NCI-H82 treated with DMSO at 0.1 percent for 48 hours (cell line): ENCODE results near the gene S100A16.
A peak's percentile ranks its signal among the peaks of the same experiment; 100 is the strongest.

Source experiments
- DNase-seq: peaks from one replicate; lab custom pipeline; 2025; ENCODE audit not compliant: unreplicated experiment; lab: John Stamatoyannopoulos, UW

The S100A16 gene

DNA sequence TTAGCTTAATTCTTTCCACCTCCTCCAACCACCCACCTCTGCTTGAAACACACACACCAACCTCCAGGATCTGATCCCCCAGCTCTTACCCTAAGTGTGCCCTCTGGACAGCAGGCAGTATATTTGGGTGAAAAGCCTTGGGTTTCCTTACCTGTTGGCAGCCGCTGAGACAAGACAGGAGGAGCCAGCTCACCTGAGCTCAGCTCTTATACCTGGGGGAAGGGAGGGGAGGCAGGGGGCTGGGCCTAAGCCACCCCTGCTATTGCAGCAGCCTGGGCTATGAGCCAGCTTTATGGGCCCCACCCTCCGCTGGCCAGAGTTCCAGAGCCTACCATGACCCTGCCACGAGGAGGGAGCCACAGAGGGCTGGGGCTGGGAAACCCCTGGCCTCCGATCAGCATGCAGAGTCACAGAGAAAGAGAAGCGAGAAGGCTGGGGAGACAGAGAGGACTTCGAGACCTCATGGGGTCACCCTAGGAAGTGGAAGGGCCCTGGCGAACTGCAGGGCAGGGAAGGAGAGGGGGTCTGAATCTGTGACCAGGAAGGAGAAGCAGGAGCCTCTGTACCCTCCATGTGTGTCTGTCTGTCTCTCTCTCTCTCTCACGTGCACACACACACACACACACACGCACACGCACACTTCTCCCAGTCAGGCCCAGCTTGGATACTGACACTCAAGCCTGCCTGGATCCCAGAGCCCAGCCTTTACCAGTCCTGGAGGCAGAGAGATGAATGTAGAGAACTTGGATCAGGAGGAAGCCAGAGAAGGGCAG lies 3.4 kb upstream of the S100A16 start, which contains the start of gene S100A14:
Gene S100A14 (minus strand): TSS at position 182 of the 773 bp plus-strand sequence. CDS start 467 bp downstream, outside the sequence.
- DNase-seq: no peak

DNA sequence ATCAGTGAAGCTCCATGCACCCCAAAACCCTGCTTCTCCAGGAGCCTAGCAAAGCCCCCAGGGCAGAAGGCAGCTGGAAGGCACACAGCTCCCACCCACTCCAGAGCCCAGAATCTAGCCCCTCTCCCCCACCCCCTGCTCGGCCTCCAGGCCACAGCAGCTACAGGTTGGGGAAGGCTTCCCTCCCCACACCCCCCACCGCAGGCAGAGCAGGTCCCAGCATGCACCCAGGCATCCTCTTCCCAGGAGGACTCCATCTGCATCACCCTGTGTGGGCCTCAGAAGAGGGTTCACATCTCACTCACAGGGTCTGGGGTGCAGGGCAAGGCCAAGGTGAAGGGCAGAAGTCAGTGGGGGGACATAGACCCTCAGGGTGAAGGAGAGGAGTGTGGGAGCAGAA lies 2.5 kb upstream of the S100A16 start:
- no peak for DNase-seq

DNA sequence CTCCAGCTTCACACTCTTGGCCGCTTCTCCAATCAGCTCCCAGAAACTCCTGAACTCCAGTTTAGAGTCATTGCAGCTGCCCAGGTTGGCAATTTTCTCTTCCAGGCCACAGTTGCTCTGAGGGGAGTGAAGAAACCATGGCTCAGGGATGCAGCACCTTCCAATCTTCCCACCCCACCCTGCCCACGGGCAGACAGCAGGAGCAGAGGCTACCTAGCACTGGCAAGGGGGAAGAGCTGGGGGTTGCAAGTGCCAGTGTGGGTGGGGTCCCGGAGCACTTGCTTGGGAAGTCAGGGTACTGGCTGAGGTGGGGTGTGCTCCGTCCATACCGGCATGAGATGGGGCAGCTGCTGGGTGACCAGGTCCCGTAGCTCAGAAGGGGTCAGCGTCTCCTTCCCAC lies 2.0 kb upstream of the S100A16 start:
- DNase-seq: no peak

DNA sequence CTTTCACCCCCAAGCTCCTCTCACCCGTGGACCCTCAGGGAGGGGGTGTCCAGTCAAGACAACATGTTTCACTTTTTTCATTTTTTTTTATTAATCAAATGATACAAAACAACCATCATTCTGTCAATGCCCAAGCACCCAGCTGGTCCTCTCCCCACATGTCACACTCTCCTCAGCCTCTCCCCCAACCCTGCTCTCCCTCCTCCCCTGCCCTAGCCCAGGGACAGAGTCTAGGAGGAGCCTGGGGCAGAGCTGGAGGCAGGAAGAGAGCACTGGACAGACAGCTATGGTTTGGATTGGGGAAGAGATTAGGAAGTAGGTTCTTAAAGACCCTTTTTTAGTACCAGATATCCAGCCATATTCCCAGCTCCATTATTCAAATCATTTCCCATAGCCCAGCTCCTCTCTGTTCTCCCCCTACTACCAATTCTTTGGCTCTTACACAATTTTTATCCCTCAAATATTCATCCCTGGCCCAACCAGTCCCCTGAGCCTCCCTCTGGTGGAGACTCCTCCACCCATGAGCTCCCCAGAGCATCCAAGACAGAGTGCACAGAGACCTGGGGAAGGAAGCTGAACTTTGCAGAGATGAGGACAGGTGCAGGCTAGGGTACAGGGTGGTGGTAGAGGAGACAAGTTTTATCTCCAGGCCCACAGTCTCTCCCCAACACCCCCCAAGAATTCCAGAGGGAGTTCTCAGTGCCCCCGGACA lies 1.4 kb upstream of the S100A16 start:
- no peak for DNase-seq

DNA sequence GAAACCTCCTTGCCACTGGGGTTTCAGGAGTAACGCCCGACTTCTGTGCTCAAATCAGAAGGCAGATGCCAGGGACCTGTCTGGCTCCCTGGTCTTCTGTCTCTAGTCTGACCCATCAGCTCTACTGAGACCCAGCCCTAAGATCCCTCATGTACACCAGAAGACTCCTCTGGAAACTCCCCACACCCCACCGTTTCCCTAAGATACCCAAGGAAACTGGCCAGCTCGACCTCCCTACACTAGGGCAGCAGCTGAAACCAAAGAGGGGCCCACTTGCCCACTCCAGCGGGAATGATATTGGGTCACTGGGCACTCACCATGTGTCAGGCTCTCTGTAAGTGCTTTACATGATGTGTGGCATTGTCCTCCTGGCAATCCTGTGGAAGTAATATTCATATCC lies 469 bp upstream of the S100A16 start:
- DNase-seq: no peak

DNA sequence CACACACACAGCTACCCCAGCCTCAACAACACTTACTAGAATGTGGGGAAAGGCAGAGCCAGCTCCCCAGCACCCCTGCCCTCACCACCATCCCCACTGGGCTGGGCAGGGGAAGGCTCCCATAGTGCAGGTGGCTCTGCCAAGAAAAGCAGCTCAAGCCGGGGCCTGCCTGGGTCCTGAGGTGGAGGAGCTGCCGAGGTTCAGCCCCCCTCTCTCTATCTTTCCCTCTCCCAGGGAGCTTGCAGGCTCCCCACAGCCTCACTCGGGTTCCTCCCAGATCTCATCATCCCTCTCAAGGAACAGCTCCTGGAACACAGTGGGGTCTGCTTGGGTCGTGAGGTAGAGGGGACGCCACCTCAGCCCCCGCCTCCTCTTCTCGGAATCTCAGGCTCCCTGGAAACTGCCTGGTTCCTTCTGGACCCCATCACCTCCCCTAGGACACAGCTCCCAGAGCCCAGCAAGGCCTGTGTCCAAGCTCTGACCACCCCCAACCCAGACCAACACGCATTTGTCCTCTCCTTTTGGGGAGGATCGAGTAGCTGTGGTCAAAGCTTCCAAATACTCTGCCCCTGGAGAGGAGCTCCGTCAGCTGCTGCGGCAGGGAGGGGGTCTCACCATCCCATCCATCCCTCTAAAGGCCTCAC lies 704 bp downstream of the S100A16 start:
- no peak for DNase-seq

DNA sequence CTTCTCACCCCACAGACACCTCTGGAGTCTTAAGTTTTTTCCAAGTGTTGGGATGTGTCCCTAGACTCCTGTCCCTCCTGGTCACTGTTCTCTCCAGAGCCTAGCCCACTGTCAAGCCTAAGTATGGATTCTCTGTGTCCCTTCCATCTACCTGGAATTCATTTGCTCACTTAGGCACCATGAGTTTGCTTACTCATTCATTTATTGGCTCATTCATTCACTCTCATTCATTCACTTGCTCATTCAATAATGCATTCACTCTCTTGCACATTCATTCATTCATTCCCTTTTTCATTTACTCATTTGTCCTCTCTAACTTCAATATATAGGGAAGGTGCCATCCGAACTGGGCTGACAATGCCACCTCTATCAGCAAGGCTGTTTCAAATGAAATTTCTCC lies 1.6 kb downstream of the S100A16 start:
- DNase-seq: no peak

DNA sequence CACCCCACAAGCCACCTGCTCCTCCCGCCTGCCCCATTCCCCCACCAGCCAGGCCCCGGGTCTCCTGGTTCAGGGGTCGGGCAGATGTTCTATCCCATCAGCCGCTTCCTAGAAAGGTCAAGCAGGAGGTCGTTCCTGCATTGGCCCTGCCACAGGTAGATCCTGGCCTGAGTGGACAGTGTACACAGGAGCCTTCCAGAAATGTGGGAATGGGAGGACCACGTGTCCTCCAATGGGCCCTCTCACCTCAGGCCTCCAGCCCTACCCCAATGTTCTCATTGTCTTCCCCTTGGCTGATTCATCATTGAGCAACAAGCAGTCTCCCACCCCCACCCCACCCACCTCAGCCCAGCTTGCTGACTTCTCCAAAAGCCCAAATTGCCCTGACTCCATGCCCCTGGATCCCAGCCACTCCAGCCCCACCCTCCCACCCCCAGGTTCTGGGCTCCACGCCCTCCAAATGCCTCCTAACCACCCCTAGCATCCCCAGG lies 2.1 kb downstream of the S100A16 start:
- no peak for DNase-seq

DNA sequence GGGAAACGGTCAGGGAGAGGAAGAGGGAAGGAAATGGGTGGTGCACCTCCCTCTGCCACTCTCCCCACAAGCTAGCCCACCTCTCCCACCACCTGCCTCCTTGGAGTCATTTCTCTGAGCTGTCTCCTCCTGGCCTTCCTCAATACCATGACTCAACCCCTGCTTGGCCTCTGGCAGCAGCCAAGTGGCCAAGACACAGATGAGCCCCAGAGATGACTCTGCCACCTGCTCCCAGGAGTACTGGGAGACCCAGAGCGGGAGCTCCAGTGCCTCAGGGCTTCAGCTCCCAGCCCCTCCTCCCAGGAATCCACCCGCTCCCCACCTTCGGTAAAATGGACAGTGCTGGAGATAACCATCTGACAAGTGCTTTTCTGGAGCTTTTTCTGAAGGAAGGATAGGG lies 2.6 kb downstream of the S100A16 start:
- DNase-seq: no peak

DNA sequence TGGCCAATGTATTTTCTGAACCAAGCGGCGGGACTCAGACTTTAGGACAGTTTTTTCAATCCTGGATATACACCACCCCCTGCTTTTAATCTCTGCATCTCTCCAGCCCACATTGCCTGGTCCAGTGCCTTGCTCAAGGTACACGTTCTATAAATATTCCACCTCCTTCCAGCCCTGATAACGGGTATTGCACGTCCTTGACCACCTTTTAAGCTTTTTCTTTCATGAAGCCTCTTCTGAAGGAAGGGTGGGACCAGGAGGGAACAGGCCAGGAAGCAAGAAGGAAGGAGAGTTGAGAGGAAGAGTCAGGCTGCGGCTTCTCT lies 3.4 kb downstream of the S100A16 start:
- DNase-seq: no peak

DNA sequence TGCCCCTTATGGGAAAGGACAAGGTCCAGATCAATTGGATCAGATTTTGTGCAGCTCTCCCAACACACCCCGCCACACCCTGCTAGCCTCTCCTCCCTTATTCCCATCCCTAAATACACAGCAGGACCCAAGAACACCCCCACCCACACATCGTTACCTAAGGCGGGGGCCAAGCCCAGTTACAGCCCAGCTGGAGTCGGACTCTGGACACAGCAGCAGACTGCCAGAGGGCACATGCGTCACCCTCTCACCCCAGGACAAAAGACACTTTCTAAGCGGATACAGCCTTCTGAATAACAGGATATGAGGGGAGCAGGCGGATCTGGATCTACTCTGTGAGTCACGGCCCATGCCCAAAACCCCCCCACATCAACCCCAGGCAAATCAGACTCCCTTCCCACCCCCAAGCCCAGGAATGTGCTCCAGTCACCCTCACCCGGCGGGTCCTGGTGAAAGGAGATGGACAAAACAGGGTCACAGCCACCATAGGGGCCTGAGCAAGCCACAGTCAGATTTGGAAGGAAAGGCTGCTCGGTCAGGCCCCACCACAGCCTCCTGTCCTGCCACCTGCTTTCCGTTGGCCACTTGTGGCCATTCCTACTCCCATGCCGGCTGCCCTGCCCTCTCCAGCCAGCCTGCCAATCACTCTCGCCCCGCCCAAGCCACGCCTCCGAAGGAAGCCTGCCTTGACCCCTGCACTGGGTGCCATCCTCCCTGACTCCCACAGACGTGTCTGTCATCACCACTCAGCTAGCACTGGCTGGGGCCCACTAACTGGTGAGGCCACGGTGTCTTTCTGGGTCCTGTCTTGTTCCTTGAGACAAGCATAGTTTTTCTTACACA lies 4.0 kb downstream of the S100A16 start:
- no peak for DNase-seq

DNA sequence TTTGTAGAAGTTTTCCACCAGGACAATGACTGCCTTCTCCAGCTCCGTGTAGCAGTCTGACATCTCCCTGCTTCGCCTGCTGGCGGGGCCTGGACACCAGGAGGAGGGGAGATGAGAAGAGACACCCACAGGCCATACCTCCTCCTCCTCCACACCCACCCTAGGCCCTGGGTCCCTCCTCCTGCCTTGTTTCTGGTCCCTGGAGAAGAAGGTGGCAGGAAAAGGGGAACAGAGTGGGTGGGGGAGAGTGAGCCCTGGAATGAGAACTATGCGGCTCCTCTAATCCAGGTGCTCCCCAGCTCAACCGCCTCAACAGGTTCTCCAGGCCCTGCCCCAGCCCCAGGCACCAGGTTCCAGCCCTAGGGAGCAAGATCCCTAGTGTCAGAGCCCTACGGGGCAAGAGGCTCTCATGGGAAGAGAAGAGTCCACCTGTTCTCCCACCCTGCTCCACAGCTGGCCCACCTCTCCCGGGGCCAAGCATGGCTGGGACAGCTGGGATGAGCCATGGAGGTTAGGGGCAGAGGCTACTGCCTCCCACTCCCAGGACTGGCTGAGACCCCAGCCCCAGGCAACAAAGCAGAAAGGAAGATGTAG lies 4.8 kb downstream of the S100A16 start:
- no peak for DNase-seq

DNA sequence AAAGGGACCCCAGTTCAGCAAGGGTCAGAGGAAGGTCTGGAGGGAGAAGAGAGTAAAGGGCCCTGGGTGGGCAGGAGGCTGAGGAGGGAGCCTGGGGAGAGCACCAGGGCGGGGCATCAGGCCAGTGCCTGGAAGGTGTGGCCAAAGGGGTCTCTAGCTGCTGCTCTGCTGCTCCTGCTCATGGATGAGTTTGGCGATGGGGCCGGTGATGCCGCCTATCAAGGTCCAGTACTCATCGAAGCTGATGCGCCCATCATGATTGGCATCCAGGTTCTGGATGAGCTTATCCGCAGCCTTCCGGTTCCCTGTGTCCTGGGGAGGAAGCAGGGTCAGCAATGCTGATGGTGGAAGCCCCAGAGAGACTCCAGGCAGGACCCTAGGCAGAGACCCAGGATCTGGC lies 5.6 kb downstream of the S100A16 start:
- no peak for DNase-seq

DNA sequence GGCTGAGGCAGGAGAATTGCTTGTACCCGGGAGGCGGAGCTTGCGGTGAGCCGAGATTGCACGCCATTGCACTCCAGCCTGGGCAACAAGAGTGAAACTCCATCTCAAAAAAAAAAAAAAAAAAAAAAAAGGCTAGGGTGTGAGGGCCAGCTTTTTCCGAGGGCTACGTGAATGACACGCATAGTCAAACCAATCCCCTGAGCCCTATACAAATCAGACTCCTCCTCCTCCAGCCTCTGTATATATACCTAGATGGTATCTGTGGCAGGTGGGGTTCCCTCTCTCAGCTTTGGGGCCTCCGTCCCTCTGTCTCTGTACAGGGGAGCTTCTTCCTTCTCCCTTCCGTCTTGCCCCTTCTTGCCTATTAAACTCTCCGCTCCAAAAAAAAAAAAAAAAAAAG lies 6.7 kb downstream of the S100A16 start:
- DNase-seq: no peak

DNA sequence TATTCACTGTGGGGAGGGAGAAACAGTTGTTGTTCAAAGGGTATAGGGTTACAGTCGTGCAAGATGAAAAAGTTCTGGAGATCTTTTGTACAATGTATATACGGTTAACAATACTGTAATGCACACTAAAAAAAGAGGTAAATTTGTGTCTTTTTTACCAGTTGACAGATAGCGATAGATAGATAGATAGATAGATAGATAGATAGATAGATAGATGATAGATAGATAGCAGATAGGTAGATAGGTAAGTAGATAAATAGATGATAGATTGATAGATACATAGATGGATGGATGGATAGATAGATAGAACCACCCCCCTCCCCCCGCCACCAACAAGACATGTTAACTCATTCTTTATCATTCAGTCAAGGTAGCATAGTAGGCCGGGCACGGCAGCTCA lies 10.2 kb downstream of the S100A16 start:
- no peak for DNase-seq

DNA sequence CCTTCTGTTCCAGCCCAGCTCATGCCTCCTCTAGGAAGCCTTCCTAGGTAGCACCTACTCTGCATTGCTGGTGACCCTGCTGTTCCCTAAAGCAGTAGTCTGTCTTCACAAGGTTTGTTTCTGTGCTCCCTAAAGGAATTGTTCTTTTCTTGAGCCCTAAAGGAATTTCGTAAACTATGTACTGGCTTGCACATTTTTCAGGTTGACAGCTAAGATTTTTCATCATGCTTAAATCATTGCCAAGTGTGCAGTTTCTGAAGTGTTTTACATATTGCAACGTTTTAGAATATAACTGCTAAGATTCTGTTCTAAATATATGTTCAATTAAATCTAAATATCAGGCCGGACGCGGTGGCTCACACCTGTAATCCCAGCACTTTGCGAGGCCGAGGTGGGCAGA lies 13.1 kb downstream of the S100A16 start:
- no peak for DNase-seq

DNA sequence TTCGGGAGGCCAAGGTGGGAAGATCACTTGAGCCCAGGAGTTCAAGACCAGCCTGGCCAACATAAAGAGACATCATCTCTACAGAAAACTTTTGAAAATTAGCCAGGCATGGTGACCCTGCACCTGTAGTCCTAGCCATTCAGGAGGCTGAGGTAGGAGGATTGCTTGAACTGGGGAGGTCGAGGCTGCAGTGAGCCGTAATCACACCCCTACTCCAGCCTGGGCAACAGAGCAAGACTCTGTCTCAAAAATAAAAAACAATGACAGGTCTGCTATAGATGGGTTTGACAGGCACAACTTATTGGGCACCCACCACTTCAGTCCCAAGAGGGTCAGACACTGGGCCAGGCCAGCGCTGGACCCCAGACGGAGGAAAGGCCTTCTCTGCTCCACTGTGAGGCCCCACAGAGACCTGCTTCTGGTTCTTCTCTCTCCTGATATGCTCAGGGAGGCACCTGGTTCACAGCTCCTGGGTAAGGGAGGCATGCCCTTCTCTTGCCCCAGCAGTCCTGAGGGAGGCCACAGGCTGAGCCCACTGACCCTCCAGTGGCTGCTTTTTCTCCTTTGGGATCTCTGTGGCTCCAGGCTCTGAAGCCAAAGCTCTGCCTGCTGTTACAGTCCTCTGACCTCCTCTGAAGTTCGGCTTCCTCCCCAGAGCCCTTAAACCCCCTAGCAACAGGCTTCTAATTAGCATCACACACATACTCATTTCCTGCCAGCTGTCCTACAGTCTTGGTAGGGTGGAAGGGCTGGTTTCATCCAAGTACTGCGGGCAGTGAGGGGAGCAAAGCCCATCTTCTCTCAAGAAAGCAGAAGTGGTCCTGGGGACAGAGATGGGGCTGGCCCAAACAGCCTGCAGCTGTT lies 14.4 kb downstream of the S100A16 start:
- peak; percentile 63 for DNase-seq

DNA sequence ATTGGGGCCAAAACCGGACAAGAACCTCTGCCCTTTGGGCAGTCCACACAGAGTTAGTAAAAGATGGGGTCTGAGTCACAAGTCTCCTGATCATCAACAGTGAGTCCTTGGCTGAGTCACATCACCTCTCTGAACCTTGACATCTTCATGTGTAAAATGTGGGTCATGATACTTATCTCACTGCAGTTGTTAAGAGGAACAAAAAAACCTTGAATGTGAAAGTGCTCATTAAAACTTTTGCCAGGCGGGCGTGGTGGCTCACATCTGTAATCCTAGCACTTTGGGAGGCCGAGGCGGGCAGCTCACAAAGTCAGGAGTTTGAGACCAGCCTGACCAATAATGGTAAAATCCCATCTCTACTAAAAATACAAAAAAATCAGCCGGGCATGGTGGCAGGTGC lies 15.7 kb downstream of the S100A16 start:
- no peak for DNase-seq

DNA sequence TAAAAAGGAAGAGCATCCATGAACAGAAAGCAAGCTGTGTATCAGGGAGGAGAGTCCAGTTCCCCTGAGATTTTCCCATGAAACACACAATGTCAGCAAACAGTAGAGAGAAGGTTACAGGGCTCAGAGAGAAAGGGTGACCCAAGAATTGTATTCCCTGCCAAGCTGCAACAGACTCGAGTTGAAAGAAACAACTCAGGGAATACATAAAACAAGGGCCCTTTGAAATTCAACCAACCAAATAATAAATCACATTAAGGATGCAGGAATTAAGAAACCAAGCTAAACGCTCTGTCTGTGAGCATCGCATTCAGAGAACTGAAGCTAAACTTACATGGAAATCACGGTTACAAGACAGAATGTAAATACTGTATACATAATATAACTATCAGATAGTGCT lies 20.2 kb downstream of the S100A16 start:
- no peak for DNase-seq

DNA sequence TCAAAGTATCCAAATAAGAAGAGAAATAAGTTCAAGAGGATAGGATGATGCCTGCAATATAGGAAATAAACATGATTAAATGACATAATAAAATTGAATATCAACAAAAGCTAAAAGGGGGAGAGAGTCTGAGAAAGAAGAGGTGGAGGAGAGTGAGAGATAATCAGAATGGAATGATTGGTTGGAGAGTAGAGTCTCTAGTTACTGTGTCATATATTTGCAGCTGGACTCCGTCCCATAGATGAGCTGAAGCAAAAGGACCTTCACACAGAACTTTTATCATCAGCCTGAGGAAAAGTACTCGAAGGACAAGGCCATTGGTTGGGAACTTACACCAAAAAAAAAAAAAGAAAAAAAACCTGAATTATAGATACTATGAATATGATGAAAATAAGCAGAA lies 24.5 kb downstream of the S100A16 start:
- no peak for DNase-seq
